Activated CD4-positive, alpha-beta T cell treated with anti-CD3 and anti-CD28 coated beads for 36 hours (primary cell): ENCODE results near the gene TMEM128. TPM values are rescaled to one million over a fixed set of nuclear protein-coding genes. Genes with fewer than 3 reads are reported as not detected.
"Not testable (repeated sequence)": the region's sequence is repeated elsewhere in the genome, so short reads cannot be mapped to it uniquely, and the experiment has no call there.

ENCODE experiments used
- ATAC-seq: fragments of 200-7000 bp; cut with Tn5 transposase; one replicate; pipeline ENCODE4 v1.10.0; 2021; ENCODE audit warnings: mild to moderate bottlenecking, moderate library complexity
- CTCF ChIA-PET: fragments of 350-600 bp; sonication (Branson Sonifier 250); formaldehyde crosslinking; loops from one replicate; lab custom pipeline; 2021; ENCODE audit warnings: antibody characterized with exemption; lab: Charles Lee
- POLR2A ChIA-PET: fragments of 350-600 bp; sonication (Branson Sonifier 250); formaldehyde crosslinking; loops from one replicate; lab custom pipeline; 2021; ENCODE audit warnings: antibody characterized with exemption, inconsistent platforms; lab: Charles Lee
- DNase-seq: peaks from one replicate; pipeline ENCODE4 v3.0.0-alpha.2; 2020
- H3K27ac Mint-ChIP-seq: one replicate; pipeline ENCODE4 v1.8.0; 2021; ENCODE audit warnings: mixed read lengths
- H3K27me3 Mint-ChIP-seq: one replicate; pipeline ENCODE4 v1.8.0; 2021; ENCODE audit warnings: mixed read lengths
- H3K36me3 Mint-ChIP-seq: one replicate; pipeline ENCODE4 v1.8.0; 2021; ENCODE audit warnings: low read depth, mixed read lengths
- H3K4me1 Mint-ChIP-seq: one replicate; pipeline ENCODE4 v1.8.0; 2021; ENCODE audit warnings: mixed read lengths
- H3K4me3 Mint-ChIP-seq: one replicate; pipeline ENCODE4 v1.8.0; 2021; ENCODE audit warnings: mild to moderate bottlenecking, moderate library complexity, mixed read lengths
- H3K9me3 Mint-ChIP-seq: one replicate; pipeline ENCODE4 v1.8.0; 2021; ENCODE audit warnings: low read depth, mixed read lengths
- intact Hi-C, 2 experiments: fragments of 100-400 bp; cut with DNase I in 1 of 2; cut with micrococcal nuclease in 1 of 2; formaldehyde crosslinking; loops; one replicate each; pipeline versions ENCODE4 v1.14.2 to v1.15.1; 2022 to 2024; cut with DNase I, micrococcal nuclease
- total RNA-seq, 2 experiments: library from RNA; stranded (reverse); gene quantifications; one replicate each; pipeline ENCODE4 v1.2.3, GENCODE V29; 2021

Gene TMEM128
- total RNA-seq, 2 experiments from 2014 or later = 14.6 to 25.3 TPM

- POLR2A ChIA-PET = no interaction called here
- peaks cover 48% of the 10 kb centered on the region for H3K27me3 Mint-ChIP-seq
- intact Hi-C loops = no loop called here
Observed at GRCh38 chr4:4227510-4228355, 20.3 kb downstream of the TMEM128 start.

GRCh38 chr4:4226606-4227438 is 21.2 kb downstream of the TMEM128 start, which contains the start of gene OTOP1:
OTOP1 (minus strand) TSS chr4:4226929; CDS start chr4:4226864, 65 bp downstream.
- DNase-seq (no peak), ATAC-seq (no peak)
- peaks cover 10% of the 10 kb centered on the region for H3K4me1 Mint-ChIP-seq
- no peak within 1 kb of the TSS for H3K27ac Mint-ChIP-seq
- intact Hi-C loops = no loop called here
- H3K36me3 Mint-ChIP-seq = no peaks in the 10 kb centered on the region
- H3K27me3 Mint-ChIP-seq = peaks cover 54% of the 10 kb centered on the region
- H3K4me3 Mint-ChIP-seq = no peak within 1 kb of the TSS
- H3K9me3 Mint-ChIP-seq = no peaks in the 10 kb centered on the region
- POLR2A ChIA-PET = no interaction called here
- CTCF ChIA-PET = no interaction called here

More at GRCh38 chr4:4227510-4228355, 20.3 kb downstream of the TMEM128 start:
- DNase-seq (no peak), ATAC-seq (no peak)
- peaks cover 10% of the 10 kb centered on the region for H3K4me1 Mint-ChIP-seq
- H3K27ac Mint-ChIP-seq = no peak overlapping the region
- H3K9me3 Mint-ChIP-seq = no peaks in the 10 kb centered on the region
- no peaks in the 10 kb centered on the region for H3K36me3 Mint-ChIP-seq
- no peak overlapping the region for H3K4me3 Mint-ChIP-seq
- CTCF ChIA-PET = no interaction called here

GRCh38 chr4:4225915-4226605 is 22.0 kb downstream of the TMEM128 start:
- POLR2A ChIA-PET = no interaction called here
- H3K4me3 Mint-ChIP-seq = no peak overlapping the region

DNA sequence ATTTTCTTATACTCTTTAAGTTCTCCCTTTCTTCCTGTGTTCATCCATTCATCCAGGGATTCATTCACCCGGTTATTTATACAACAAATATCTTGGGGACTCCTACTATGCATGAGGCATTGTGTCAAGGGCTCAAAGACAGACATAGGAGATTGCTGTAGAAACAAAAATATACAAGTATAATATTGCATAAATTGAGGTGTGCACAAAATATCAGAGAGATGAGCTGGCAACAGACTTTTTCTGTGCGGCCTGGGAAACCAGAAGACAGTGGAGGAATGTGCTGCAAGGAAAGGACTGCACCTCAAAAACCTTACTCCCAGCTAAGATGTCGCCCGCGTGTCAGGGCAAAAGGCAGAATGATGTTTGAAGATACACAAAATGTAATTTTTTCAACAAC is 30.9 kb downstream of the TMEM128 start:
- Mint-ChIP-seq H3K4me1 (no peaks in the 10 kb centered on the region), H3K4me3 (no peak overlapping the region), H3K27ac (no peak overlapping the region), H3K36me3 (no peaks in the 10 kb centered on the region), H3K9me3 (no peaks in the 10 kb centered on the region), H3K27me3 (peaks cover 13% of the 10 kb centered on the region)
- intact Hi-C loops = no loop called here
- no peak for ATAC-seq
- CTCF ChIA-PET = no interaction called here
- no peak for DNase-seq
- POLR2A ChIA-PET = no interaction called here

More at GRCh38 chr4:4225915-4226605, 22.0 kb downstream of the TMEM128 start:
- CTCF ChIA-PET = no interaction called here
- intact Hi-C loops = no loop called here
- Mint-ChIP-seq H3K27me3 (peaks cover 57% of the 10 kb centered on the region), H3K9me3 (no peaks in the 10 kb centered on the region), H3K4me1 (peaks cover 10% of the 10 kb centered on the region), H3K27ac (no peak overlapping the region), H3K36me3 (no peaks in the 10 kb centered on the region)
- ATAC-seq (no peak), DNase-seq (no peak)

GRCh38 chr4:4216648-4217047 is 31.4 kb downstream of the TMEM128 start:
- no peak for DNase-seq
- Mint-ChIP-seq H3K4me3 (no peak overlapping the region), H3K27ac (no peak overlapping the region), H3K4me1 (no peaks in the 10 kb centered on the region), H3K36me3 (no peaks in the 10 kb centered on the region), H3K27me3 (peaks cover 13% of the 10 kb centered on the region), H3K9me3 (no peaks in the 10 kb centered on the region)
- no peak for ATAC-seq
- POLR2A ChIA-PET = no interaction called here
- CTCF ChIA-PET = no interaction called here
- intact Hi-C loops = no loop called here

DNA sequence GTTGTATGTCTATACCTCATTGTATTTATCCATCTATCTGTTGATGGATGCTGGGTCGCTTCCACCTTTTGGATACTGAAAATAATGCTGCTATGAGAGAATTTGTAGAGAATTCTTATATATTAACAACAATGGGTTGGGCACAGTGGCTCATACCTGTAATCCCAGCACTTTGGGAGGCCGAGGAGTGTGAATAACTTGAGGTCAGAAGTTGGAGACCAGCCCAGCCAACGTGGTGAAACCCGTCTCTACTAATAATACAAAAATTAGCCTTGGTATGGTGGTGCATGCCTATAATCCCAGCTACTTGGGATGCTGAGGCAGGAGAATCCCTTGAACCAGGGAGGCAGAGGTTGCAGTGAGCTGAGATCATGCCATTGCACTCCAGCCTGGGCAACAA is 34.3 kb downstream of the TMEM128 start:
- CTCF ChIA-PET, H3K36me3 Mint-ChIP-seq, DNase-seq, H3K4me3 Mint-ChIP-seq, POLR2A ChIA-PET, H3K27ac Mint-ChIP-seq, ATAC-seq, H3K4me1 Mint-ChIP-seq, intact Hi-C loops, H3K9me3 Mint-ChIP-seq: not testable (repeated sequence)
- peaks cover 22% of the 10 kb centered on the region for H3K27me3 Mint-ChIP-seq

DNA sequence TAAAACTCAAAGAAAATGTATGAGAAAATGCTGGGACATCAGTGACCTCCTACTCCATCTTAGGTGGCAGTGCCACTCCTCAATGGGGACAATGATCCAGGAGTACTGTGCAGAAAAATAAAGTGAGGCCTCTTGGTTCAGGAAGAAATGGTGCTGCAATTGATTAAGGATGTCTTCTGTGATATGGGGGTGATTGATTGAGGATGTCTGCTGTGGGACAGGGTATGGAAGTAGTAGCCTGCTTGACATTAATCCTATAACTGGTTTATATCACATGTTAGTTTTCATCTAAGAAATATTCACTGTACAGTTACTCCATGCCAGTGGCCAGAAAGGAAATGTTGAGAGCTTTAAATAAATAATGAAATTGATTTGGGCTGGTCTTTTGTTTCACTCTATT is 41.8 kb downstream of the TMEM128 start:
- CTCF ChIA-PET = interaction anchor here (0.7 kb wide), 1 partner anchor 328 kb away, joined by 5 read pairs; no protein-coding TSS in a partner anchor
- ATAC-seq = no peak
- Mint-ChIP-seq H3K27me3 (peaks cover 47% of the 10 kb centered on the region), H3K27ac (no peak overlapping the region), H3K4me3 (no peak overlapping the region), H3K9me3 (peaks cover 6% of the 10 kb centered on the region), H3K36me3 (no peaks in the 10 kb centered on the region), H3K4me1 (no peaks in the 10 kb centered on the region)
- intact Hi-C loops = no loop called here
- DNase-seq = no peak
- POLR2A ChIA-PET = no interaction called here

DNA sequence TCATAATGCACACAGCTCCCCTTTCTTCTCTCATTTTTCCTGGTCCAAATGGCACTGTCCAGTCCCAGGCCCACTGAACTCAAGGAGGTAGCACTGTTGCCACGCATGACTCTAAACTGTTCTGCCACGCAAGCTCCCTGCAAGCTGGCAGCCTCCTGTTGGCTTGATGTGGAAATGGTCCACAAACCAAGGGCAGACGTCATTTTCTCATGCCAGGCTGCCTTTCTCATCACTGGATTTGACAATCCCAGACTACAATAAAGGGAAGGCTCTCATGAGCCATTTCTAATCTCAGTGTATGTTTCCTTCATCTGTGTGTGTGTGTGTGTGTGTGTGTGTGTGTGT is 43.6 kb downstream of the TMEM128 start:
- Mint-ChIP-seq H3K9me3 (peaks cover 6% of the 10 kb centered on the region), H3K4me3 (no peak overlapping the region), H3K4me1 (no peaks in the 10 kb centered on the region), H3K36me3 (no peaks in the 10 kb centered on the region), H3K27me3 (peaks cover 36% of the 10 kb centered on the region), H3K27ac (no peak overlapping the region)
- ATAC-seq (no peak), DNase-seq (no peak)
- ChIA-PET CTCF (interaction anchor here (0.8 to 1.0 kb wide), 2 partner anchors 14 to 21 kb away, joined by 3 read pairs; no protein-coding TSS in a partner anchor), POLR2A (no interaction called here)
- intact Hi-C loops = no loop called here

- Mint-ChIP-seq H3K4me3 (no peak overlapping the region), H3K4me1 (no peaks in the 10 kb centered on the region), H3K27me3 (peaks cover 36% of the 10 kb centered on the region), H3K36me3 (no peaks in the 10 kb centered on the region), H3K9me3 (peaks cover 6% of the 10 kb centered on the region), H3K27ac (no peak overlapping the region)
- ATAC-seq = no peak
- intact Hi-C loops = no loop called here
- ChIA-PET CTCF (interaction anchor here (0.8 to 1.0 kb wide), 2 partner anchors 14 to 20 kb away, joined by 3 read pairs; no protein-coding TSS in a partner anchor), POLR2A (no interaction called here)
- DNase-seq = no peak
Observed at GRCh38 chr4:4203688-4204400, 44.2 kb downstream of the TMEM128 start.

DNA sequence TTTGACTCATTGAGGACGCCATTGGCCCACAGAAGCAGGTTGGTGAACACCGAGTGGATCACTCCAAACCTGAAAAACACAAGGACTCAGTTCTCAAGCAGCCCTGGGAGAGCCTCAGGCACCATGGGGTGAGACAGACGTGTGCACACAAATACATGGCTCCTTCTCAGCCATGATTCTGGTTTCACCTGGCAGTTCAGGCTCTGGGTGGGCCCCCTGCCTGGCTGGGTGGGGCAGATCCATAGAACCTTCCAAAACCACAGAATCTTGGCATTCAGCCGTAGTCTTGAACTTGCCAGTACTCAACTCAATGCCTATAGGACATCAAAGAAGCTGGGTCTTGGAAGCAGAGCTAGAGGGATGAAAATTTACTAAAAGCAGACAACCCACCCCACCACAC is 45.5 kb downstream of the TMEM128 start:
- H3K4me1 Mint-ChIP-seq = no peaks in the 10 kb centered on the region

GRCh38 chr4:4200624-4201023 is 47.4 kb downstream of the TMEM128 start:
- intact Hi-C loops = no loop called here
- Mint-ChIP-seq H3K4me1 (no peaks in the 10 kb centered on the region), H3K27me3 (peaks cover 22% of the 10 kb centered on the region), H3K36me3 (no peaks in the 10 kb centered on the region), H3K27ac (no peak overlapping the region), H3K9me3 (no peaks in the 10 kb centered on the region), H3K4me3 (no peak overlapping the region)
- ATAC-seq = no peak
- no peak for DNase-seq
- ChIA-PET CTCF (no interaction called here), POLR2A (no interaction called here)

More for the DNA sequence above, 45.5 kb downstream of the TMEM128 start:
- no peak overlapping the region for H3K27ac Mint-ChIP-seq
- ChIA-PET POLR2A (no interaction called here), CTCF (no interaction called here)
- intact Hi-C loops = no loop called here
- no peak overlapping the region for H3K4me3 Mint-ChIP-seq
- H3K36me3 Mint-ChIP-seq = no peaks in the 10 kb centered on the region
- ATAC-seq (no peak), DNase-seq (no peak)
- H3K27me3 Mint-ChIP-seq = peaks cover 28% of the 10 kb centered on the region
- peaks cover 6% of the 10 kb centered on the region for H3K9me3 Mint-ChIP-seq
